ENCODE data around the gene MSI2. TPM values are rescaled to one million over a fixed set of nuclear protein-coding genes. Genes with fewer than 3 reads are reported as not detected.

MSI2 gene
- total and polyA plus RNA-seq, 2 experiments from 2014 or later = 18.9 to 41.8 TPM

DNA sequence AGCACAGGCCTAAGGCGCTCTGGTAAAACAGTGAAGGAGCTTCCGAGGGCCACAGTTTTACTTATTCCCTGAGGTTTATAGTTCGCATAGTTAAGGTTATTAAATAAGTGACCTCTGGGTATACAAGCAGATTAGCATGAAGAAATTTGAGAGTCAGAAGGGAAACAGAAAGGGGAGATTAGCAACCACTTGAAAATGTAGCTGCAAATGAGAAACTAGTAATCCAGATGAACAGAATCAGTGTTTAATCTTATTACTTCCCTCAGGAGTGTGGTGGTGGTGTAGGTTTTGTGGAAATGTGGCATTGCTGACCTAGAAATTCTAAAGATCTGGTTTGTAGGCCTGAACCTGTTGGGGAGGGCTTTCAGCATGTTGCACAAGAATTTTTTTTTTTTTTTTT is 358.4 kb downstream of the MSI2 start:
- Histone ChIP-seq H3F3A (replicated peaks; ENCODE audit: low read depth) (no peaks in the 10 kb centered on the region), H3K4me2 (no peak overlapping the region), H3K27ac (ENCODE audit: low read depth) (no peak overlapping the region), H3K9me2 (ENCODE audit: insufficient read depth) (no peaks in the 10 kb centered on the region), H4K20me1 (replicated peaks; ENCODE audit: insufficient read depth) (no peaks in the 10 kb centered on the region; the same call in 1 of the 2 replicates), H3K4me1 (ENCODE audit: insufficient read depth) (peaks cover 18% of the 10 kb centered on the region; the same call in 1 of the 2 replicates), H3K4me3 (no peak overlapping the region), H2AFZ (no peak overlapping the region), H3K27me3 (ENCODE audit: insufficient read depth) (no peaks in the 10 kb centered on the region), H3K79me2 (replicated peaks; ENCODE audit: insufficient read depth) (no peaks in the 10 kb centered on the region), H3K36me3 (ENCODE audit: insufficient read depth) (no peaks in the 10 kb centered on the region)
- no peak overlapping the region for H3K4me3 Mint-ChIP-seq
- no peak for TF ChIP-seq ZNF114 (CRISPR knock-in tag; IDR thresholded peaks at IDR 0.05)
- TF ChIP-seq ETS1 (IDR thresholded peaks at IDR 0.05) = no peak
- no peak for TF ChIP-seq ZNF331 (CRISPR knock-in tag; IDR thresholded peaks at IDR 0.05; ENCODE audit: low read depth)
- TF ChIP-seq, protein P1, sequence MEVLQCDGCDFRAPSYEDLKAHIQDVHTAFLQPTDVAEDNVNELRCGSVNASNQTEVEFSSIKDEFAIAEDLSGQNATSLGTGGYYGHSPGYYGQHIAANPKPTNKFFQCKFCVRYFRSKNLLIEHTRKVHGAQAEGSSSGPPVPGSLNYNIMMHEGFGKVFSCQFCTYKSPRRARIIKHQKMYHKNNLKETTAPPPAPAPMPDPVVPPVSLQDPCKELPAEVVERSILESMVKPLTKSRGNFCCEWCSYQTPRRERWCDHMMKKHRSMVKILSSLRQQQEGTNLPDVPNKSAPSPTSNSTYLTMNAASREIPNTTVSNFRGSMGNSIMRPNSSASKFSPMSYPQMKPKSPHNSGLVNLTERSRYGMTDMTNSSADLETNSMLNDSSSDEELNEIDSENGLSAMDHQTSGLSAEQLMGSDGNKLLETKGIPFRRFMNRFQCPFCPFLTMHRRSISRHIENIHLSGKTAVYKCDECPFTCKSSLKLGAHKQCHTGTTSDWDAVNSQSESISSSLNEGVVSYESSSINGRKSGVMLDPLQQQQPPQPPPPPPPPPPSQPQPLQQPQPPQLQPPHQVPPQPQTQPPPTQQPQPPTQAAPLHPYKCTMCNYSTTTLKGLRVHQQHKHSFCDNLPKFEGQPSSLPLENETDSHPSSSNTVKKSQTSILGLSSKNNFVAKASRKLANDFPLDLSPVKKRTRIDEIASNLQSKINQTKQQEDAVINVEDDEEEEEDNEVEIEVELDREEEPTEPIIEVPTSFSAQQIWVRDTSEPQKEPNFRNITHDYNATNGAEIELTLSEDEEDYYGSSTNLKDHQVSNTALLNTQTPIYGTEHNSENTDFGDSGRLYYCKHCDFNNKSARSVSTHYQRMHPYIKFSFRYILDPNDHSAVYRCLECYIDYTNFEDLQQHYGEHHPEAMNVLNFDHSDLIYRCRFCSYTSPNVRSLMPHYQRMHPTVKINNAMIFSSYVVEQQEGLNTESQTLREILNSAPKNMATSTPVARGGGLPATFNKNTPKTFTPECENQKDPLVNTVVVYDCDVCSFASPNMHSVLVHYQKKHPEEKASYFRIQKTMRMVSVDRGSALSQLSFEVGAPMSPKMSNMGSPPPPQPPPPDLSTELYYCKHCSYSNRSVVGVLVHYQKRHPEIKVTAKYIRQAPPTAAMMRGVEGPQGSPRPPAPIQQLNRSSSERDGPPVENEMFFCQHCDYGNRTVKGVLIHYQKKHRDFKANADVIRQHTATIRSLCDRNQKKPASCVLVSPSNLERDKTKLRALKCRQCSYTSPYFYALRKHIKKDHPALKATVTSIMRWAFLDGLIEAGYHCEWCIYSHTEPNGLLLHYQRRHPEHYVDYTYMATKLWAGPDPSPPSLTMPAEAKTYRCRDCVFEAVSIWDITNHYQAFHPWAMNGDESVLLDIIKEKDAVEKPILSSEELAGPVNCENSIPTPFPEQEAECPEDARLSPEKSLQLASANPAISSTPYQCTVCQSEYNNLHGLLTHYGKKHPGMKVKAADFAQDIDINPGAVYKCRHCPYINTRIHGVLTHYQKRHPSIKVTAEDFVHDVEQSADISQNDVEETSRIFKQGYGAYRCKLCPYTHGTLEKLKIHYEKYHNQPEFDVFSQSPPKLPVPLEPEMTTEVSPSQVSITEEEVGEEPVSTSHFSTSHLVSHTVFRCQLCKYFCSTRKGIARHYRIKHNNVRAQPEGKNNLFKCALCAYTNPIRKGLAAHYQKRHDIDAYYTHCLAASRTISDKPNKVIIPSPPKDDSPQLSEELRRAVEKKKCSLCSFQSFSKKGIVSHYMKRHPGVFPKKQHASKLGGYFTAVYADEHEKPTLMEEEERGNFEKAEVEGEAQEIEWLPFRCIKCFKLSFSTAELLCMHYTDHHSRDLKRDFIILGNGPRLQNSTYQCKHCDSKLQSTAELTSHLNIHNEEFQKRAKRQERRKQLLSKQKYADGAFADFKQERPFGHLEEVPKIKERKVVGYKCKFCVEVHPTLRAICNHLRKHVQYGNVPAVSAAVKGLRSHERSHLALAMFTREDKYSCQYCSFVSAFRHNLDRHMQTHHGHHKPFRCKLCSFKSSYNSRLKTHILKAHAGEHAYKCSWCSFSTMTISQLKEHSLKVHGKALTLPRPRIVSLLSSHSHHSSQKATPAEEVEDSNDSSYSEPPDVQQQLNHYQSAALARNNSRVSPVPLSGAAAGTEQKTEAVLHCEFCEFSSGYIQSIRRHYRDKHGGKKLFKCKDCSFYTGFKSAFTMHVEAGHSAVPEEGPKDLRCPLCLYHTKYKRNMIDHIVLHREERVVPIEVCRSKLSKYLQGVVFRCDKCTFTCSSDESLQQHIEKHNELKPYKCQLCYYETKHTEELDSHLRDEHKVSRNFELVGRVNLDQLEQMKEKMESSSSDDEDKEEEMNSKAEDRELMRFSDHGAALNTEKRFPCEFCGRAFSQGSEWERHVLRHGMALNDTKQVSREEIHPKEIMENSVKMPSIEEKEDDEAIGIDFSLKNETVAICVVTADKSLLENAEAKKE (CRISPR knock-in tag; IDR thresholded peaks at IDR 0.05) = no peak
- no peak for TF ChIP-seq NANOG (IDR thresholded peaks at IDR 0.05; ENCODE audit: borderline replicate concordance)
- TF ChIP-seq CREB1 (CRISPR knock-in tag; IDR thresholded peaks at IDR 0.05; ENCODE audit: low read depth) = no peak
- no peak for TF ChIP-seq REST (IDR thresholded peaks at IDR 0.05; ENCODE audit: unreplicated experiment)
- TF ChIP-seq JUNB (IDR thresholded peaks at IDR 0.05; ENCODE audit: unreplicated experiment) = no peak
- TF ChIP-seq EZH2 (IDR thresholded peaks at IDR 0.05; ENCODE audit: low read depth, unreplicated experiment) = no peak
- TF ChIP-seq STAT1 (IDR thresholded peaks at IDR 0.05; ENCODE audit: unreplicated experiment) = no peak
- no peak for TF ChIP-seq EZH2phosphoT487 (IDR thresholded peaks at IDR 0.05; ENCODE audit: unreplicated experiment)
- ATAC-seq (no peak), DNase-seq (ENCODE audit: low spot score) (no peak)
- H3K27ac Mint-ChIP-seq = no peak overlapping the region
- H3K9me3 Mint-ChIP-seq = peaks cover 4% of the 10 kb centered on the region; the same call in 2 of the 3 replicates
- H3K27me3 Mint-ChIP-seq (ENCODE audit: insufficient read depth, low read depth, poor library complexity) = peaks cover 8% of the 10 kb centered on the region
- H3K36me3 Mint-ChIP-seq (ENCODE audit: low read depth) = peaks cover 25% of the 10 kb centered on the region
- peaks cover 22% of the 10 kb centered on the region for H3K4me1 Mint-ChIP-seq

Data from GM23338 (cell line).